Head of caudate nucleus (tissue), 42 donors: ENCODE results near the gene MEGF11.
"Not testable (repeated sequence)": the region's sequence is repeated elsewhere in the genome, so short reads cannot be mapped to it uniquely, and the experiment has no call there.

ENCODE experiments used
- DNase-seq, 42 donors: peaks; one replicate each; pipeline versions ENCODE4 v3.0.0 to v3.0.0-alpha.2; 2020 to 2021; ENCODE audit warnings: mixed read lengths in 7 of 42
- intact Hi-C: fragments of 100-400 bp; cut with DNase I; formaldehyde crosslinking; loops from one replicate; pipeline ENCODE4 v1.15.0; 2022

MEGF11 gene

GRCh38 chr15:65982627-65983322, 270.8 kb downstream of the MEGF11 start:
- intact Hi-C loops = no loop called here
- DNase-seq = peak in 14 of 42 donors; percentile 3 to 60 (median 22)

- intact Hi-C loops = no loop called here
- peak; percentile 33 to 86 (median 64) for DNase-seq
Observed at GRCh38 chr15:65981837-65982626, 271.5 kb downstream of the MEGF11 start.

- intact Hi-C loops = no loop called here
Observed at GRCh38 chr15:65980824-65981456, 272.6 kb downstream of the MEGF11 start.

GRCh38 chr15:65979837-65980236, 273.7 kb downstream of the MEGF11 start:
- DNase-seq = no peak
- intact Hi-C loops = no loop called here

More at GRCh38 chr15:65980824-65981456, 272.6 kb downstream of the MEGF11 start:
- peak in 40 of 42 donors; percentile 18 to 78 (median 58) for DNase-seq

- DNase-seq = no peak
- intact Hi-C loops = no loop called here
Observed at GRCh38 chr15:65979316-65979715, 274.2 kb downstream of the MEGF11 start.

- intact Hi-C loops = no loop called here
- DNase-seq = peak in 1 of 42 donors; percentile 15
Observed at GRCh38 chr15:65978110-65978509, 275.4 kb downstream of the MEGF11 start.

- intact Hi-C loops, DNase-seq: not testable (repeated sequence)
Observed at GRCh38 chr15:65976196-65976595, 277.4 kb downstream of the MEGF11 start.

GRCh38 chr15:65971741-65971995, 281.9 kb downstream of the MEGF11 start:
- DNase-seq = no peak
- intact Hi-C loops = no loop called here

GRCh38 chr15:65970937-65971740, 282.4 kb downstream of the MEGF11 start:
- no peak for DNase-seq
- intact Hi-C loops = no loop called here

- intact Hi-C loops = no loop called here
- DNase-seq = no peak
Observed at GRCh38 chr15:65969865-65970816, 283.4 kb downstream of the MEGF11 start.

- intact Hi-C loops = no loop called here
- no peak for DNase-seq
Observed at GRCh38 chr15:65968511-65968910, 285.0 kb downstream of the MEGF11 start.

- intact Hi-C loops = no loop called here
Observed at GRCh38 chr15:65964792-65965433, 288.6 kb downstream of the MEGF11 start.

GRCh38 chr15:65963911-65964482, 289.6 kb downstream of the MEGF11 start:
- no peak for DNase-seq

More at GRCh38 chr15:65964792-65965433, 288.6 kb downstream of the MEGF11 start:
- DNase-seq = no peak

GRCh38 chr15:65963358-65963757, 290.2 kb downstream of the MEGF11 start:
- intact Hi-C loops = no loop called here
- DNase-seq = no peak

More at GRCh38 chr15:65963911-65964482, 289.6 kb downstream of the MEGF11 start:
- intact Hi-C loops = no loop called here

- DNase-seq = no peak
- intact Hi-C loops = no loop called here
Observed at GRCh38 chr15:65962187-65962586, 291.4 kb downstream of the MEGF11 start.

GRCh38 chr15:65960586-65960985, 293.0 kb downstream of the MEGF11 start:
- DNase-seq = no peak
- intact Hi-C loops = no loop called here

- no peak for DNase-seq
- intact Hi-C loops = no loop called here
Observed at GRCh38 chr15:65958835-65959234, 294.7 kb downstream of the MEGF11 start.
